Measurements from ENCODE around the gene ILF2.

Gene ILF2

GRCh38 chr1:153619171-153619570, 51.6 kb downstream of the ILF2 start:
- no peak overlapping the region for H3K4me3 ChIP-seq (ENCODE audit: low read length)
- no peak for TF ChIP-seq CTCF (IDR thresholded peaks at IDR 0.05; ENCODE audit: insufficient read depth, low read depth, low read length, missing control alignments)
- DNase-seq (ENCODE audit: low read depth): no peak

GRCh38 chr1:153617663-153618062, 53.1 kb downstream of the ILF2 start:
- DNase-seq (ENCODE audit: low read depth): peak; percentile 86
- peak; percentile 86 for TF ChIP-seq CTCF (IDR thresholded peaks at IDR 0.05; ENCODE audit: insufficient read depth, low read depth, low read length, missing control alignments)
- no peak overlapping the region for H3K4me3 ChIP-seq (ENCODE audit: low read length)

- TF ChIP-seq CTCF (IDR thresholded peaks at IDR 0.05; ENCODE audit: insufficient read depth, low read depth, low read length, missing control alignments): no peak
- H3K4me3 ChIP-seq (ENCODE audit: low read length): peak overlapping the region; percentile 100
- DNase-seq (ENCODE audit: low read depth): peak; percentile 85
Observed at GRCh38 chr1:153616917-153617311, 53.9 kb downstream of the ILF2 start.

GRCh38 chr1:153616144-153616916, 54.5 kb downstream of the ILF2 start, which contains the start of gene S100A14:
Gene S100A14, minus strand, starts transcription at chr1:153616325. Its CDS starts 467 bp downstream, at chr1:153615858.
- DNase-seq (ENCODE audit: low read depth): peak; percentile 96
- no peak for TF ChIP-seq CTCF (IDR thresholded peaks at IDR 0.05; ENCODE audit: insufficient read depth, low read depth, low read length, missing control alignments)
- H3K4me3 ChIP-seq (ENCODE audit: low read length): peak within 1 kb of the TSS; percentile 100

GRCh38 chr1:153615406-153615805, 55.4 kb downstream of the ILF2 start:
- peak; percentile 70 for DNase-seq (ENCODE audit: low read depth)
- TF ChIP-seq CTCF (IDR thresholded peaks at IDR 0.05; ENCODE audit: insufficient read depth, low read depth, low read length, missing control alignments): no peak
- H3K4me3 ChIP-seq (ENCODE audit: low read length): peak overlapping the region; percentile 100

GRCh38 chr1:153614906-153615305, 55.9 kb downstream of the ILF2 start:
- DNase-seq (ENCODE audit: low read depth): no peak
- no peak for TF ChIP-seq CTCF (IDR thresholded peaks at IDR 0.05; ENCODE audit: insufficient read depth, low read depth, low read length, missing control alignments)
- peak overlapping the region; percentile 100 for H3K4me3 ChIP-seq (ENCODE audit: low read length)

All from epithelial cell of esophagus (primary cell).